Neural crest cell (in vitro differentiated cells): ENCODE data around the gene RMDN3. TPM values are rescaled to one million over a fixed set of nuclear protein-coding genes. Genes with fewer than 3 reads are reported as not detected.
A peak's percentile ranks its signal among the peaks of the same experiment; 100 is the strongest.

Experiments
- DNase-seq: peaks from one replicate; pipeline ENCODE4 v3.0.0; 2021; ENCODE audit warnings: low read depth, mixed read lengths, low spot score
- H3K27ac Mint-ChIP-seq: one replicate; pipeline ENCODE4 v1.8.0; 2021; ENCODE audit warnings: mild to moderate bottlenecking, mixed read lengths; ENCODE audit not compliant: unreplicated experiment
- H3K27me3 Mint-ChIP-seq: 2 replicates; pipeline ENCODE4 v1.8.0; 2021; ENCODE audit warnings: low read depth, mild to moderate bottlenecking, mixed read lengths
- H3K36me3 Mint-ChIP-seq: 2 replicates; pipeline ENCODE4 v1.8.0; 2021; ENCODE audit warnings: low read depth, mild to moderate bottlenecking, mixed read lengths
- H3K4me1 Mint-ChIP-seq: 2 replicates; pipeline ENCODE4 v1.8.0; 2021; ENCODE audit warnings: mixed read lengths
- H3K4me3 Mint-ChIP-seq: one replicate; pipeline ENCODE4 v1.8.0; 2021; ENCODE audit warnings: mild to moderate bottlenecking, mixed read lengths
- H3K9me3 Mint-ChIP-seq: 2 replicates; pipeline ENCODE4 v1.8.0; 2021; ENCODE audit warnings: mixed read lengths
- CTCF ChIP-seq: fragments of 200-600 bp; sonication (generic); conservative IDR thresholded peaks from 2 replicates; pipeline ENCODE4 v1.5.0; 2021; ENCODE audit warnings: antibody characterized with exemption, mild to moderate bottlenecking
- total RNA-seq: library from RNA; stranded (reverse); gene quantifications from 2 replicates; pipeline ENCODE4 v1.2.1, GENCODE V29; 2021

The RMDN3 gene
- total RNA-seq, 1 donor from 2014 or later, result 32.2 TPM

- H3K4me1 Mint-ChIP-seq, result peaks cover 24% of the 10 kb centered on the region
- H3K27ac Mint-ChIP-seq, result no peak within 1 kb of the TSS
- H3K9me3 Mint-ChIP-seq, result no peaks in the 10 kb centered on the region
- peaks cover 32% of the 10 kb centered on the region for H3K27me3 Mint-ChIP-seq
- H3K36me3 Mint-ChIP-seq, result no peaks in the 10 kb centered on the region
- DNase-seq, result peak; percentile 62
- peak; percentile 53 for TF ChIP-seq CTCF
- peak within 1 kb of the TSS; percentile 86 for H3K4me3 Mint-ChIP-seq
Observed at GRCh38 chr15:40763801-40764628, 9.0 kb upstream of the RMDN3 start, which contains the start of gene GCHFR. TSS of gene GCHFR (plus strand) at chr15:40764068. CDS start at chr15:40764181, 113 bp downstream.

- Mint-ChIP-seq H3K36me3 (no peaks in the 10 kb centered on the region), H3K9me3 (no peaks in the 10 kb centered on the region), H3K27ac (no peak overlapping the region), H3K27me3 (peaks cover 32% of the 10 kb centered on the region), H3K4me3 (peak overlapping the region; percentile 86), H3K4me1 (peaks cover 24% of the 10 kb centered on the region)
- no peak for TF ChIP-seq CTCF
- DNase-seq, result no peak
Observed at GRCh38 chr15:40762919-40763800, 8.1 kb upstream of the RMDN3 start.

- Mint-ChIP-seq H3K27me3 (peaks cover 20% of the 10 kb centered on the region), H3K36me3 (no peaks in the 10 kb centered on the region), H3K27ac (no peak overlapping the region), H3K9me3 (no peaks in the 10 kb centered on the region), H3K4me3 (peak overlapping the region; percentile 32), H3K4me1 (peaks cover 32% of the 10 kb centered on the region)
- no peak for TF ChIP-seq CTCF
- DNase-seq, result no peak
Observed at GRCh38 chr15:40759961-40760360, 4.9 kb upstream of the RMDN3 start.

GRCh38 chr15:40756938-40757337 is 1.9 kb upstream of the RMDN3 start:
- Mint-ChIP-seq H3K36me3 (no peaks in the 10 kb centered on the region), H3K27me3 (no peaks in the 10 kb centered on the region), H3K4me1 (peaks cover 33% of the 10 kb centered on the region), H3K4me3 (peak overlapping the region; percentile 41), H3K27ac (peak overlapping the region; percentile 73), H3K9me3 (no peaks in the 10 kb centered on the region)
- no peak for TF ChIP-seq CTCF
- no peak for DNase-seq

- Mint-ChIP-seq H3K4me3 (peak overlapping the region; percentile 93), H3K4me1 (peaks cover 31% of the 10 kb centered on the region), H3K9me3 (no peaks in the 10 kb centered on the region), H3K27me3 (no peaks in the 10 kb centered on the region), H3K36me3 (no peaks in the 10 kb centered on the region), H3K27ac (peak overlapping the region; percentile 100)
- TF ChIP-seq CTCF, result no peak
- DNase-seq, result no peak
Observed at GRCh38 chr15:40755812-40756208, 756 bp upstream of the RMDN3 start.
